Esophagus (tissue), 2 donors: ENCODE data around the gene HDAC3. TPM values are rescaled to one million over a fixed set of nuclear protein-coding genes. Genes with fewer than 3 reads are reported as not detected.

Source experiments
- H3K27ac ChIP-seq, 2 donors: one replicate each; pipeline ENCODE4 v1.5.1; 2013; ENCODE audit warnings: low read depth in 2 of 2, mild to moderate bottlenecking in 2 of 2, inconsistent platforms in 1 of 2, low read length in 1 of 2, moderate library complexity in 1 of 2
- H3K27me3 ChIP-seq, 2 donors: one replicate each; pipeline ENCODE4 v1.6.1; 2013; ENCODE audit warnings: low read length in 2 of 2, control low read depth in 1 of 2, mild to moderate bottlenecking in 1 of 2; ENCODE audit not compliant: insufficient read depth in 2 of 2, control insufficient read depth in 1 of 2
- H3K36me3 ChIP-seq, 2 donors: one replicate each; pipeline ENCODE4 v1.6.1; 2013; ENCODE audit warnings: low read length in 1 of 2; ENCODE audit not compliant: control insufficient read depth in 2 of 2, insufficient read depth in 2 of 2
- H3K4me1 ChIP-seq, 2 donors: one replicate each; pipeline ENCODE4 v1.6.1; 2013; ENCODE audit warnings: low read length in 1 of 2; ENCODE audit not compliant: control insufficient read depth in 2 of 2, insufficient read depth in 2 of 2
- H3K4me3 ChIP-seq, 2 donors: one replicate each; pipeline ENCODE4 v1.5.1; 2013; ENCODE audit warnings: low read length in 2 of 2, mild to moderate bottlenecking in 2 of 2, low read depth in 1 of 2, moderate library complexity in 1 of 2
- H3K9me3 ChIP-seq, 2 donors: one replicate each; pipeline ENCODE4 v1.6.1; 2013; ENCODE audit warnings: mild to moderate bottlenecking in 2 of 2, low read depth in 1 of 2, low read length in 1 of 2, moderate library complexity in 1 of 2; ENCODE audit not compliant: control insufficient read depth in 2 of 2, insufficient read depth in 1 of 2
- WGBS, 2 donors: extraction: QIAGEN DNeasy Blood & Tissue Kit; methylation state at CpG; one replicate each; pipeline ENCODE4 v1.1.7; 2013; 5-methylcytosine and 5-hydroxymethylcytosine counted together
- polyA plus RNA-seq, 2 donors: library from polyadenylated mRNA; stranded (reverse); fragments of 200-250 nt; gene quantifications; one replicate each; pipeline ENCODE4 v1.2.3, GENCODE V29; 2013
- donor health status: healthy with polysubstance abuse.
- donor health status: Bipolar disorder and iron deficiency.

The HDAC3 gene
- polyA plus RNA-seq, 2 donors = 38.9 to 46.3 TPM

- Histone ChIP-seq H3K27ac (no peak overlapping the region), H3K27me3 (no peaks in the 10 kb centered on the region), H3K36me3 (peaks cover 3 to 22% of the 10 kb centered on the region in 2 donors), H3K4me1 (peaks cover 8 to 11% of the 10 kb centered on the region in 2 donors), H3K9me3 (no peaks in the 10 kb centered on the region), H3K4me3 (no peak overlapping the region)
- 93% methylated on average over 17 of the region's 17 CpGs for WGBS, 2 donors
These were observed 12.5 kb upstream of the HDAC3 start for GRCh38 chr5:141649056-141649688.

- Histone ChIP-seq H3K4me1 (peaks cover 8 to 11% of the 10 kb centered on the region in 2 donors), H3K27ac (no peak overlapping the region), H3K27me3 (no peaks in the 10 kb centered on the region), H3K36me3 (peaks cover 3 to 22% of the 10 kb centered on the region in 2 donors), H3K9me3 (no peaks in the 10 kb centered on the region), H3K4me3 (no peak overlapping the region)
- 89 to 94% methylated on average over 3 of the region's 3 CpGs for WGBS, 2 donors
These were observed 11.2 kb upstream of the HDAC3 start for GRCh38 chr5:141647851-141648250.

DNA sequence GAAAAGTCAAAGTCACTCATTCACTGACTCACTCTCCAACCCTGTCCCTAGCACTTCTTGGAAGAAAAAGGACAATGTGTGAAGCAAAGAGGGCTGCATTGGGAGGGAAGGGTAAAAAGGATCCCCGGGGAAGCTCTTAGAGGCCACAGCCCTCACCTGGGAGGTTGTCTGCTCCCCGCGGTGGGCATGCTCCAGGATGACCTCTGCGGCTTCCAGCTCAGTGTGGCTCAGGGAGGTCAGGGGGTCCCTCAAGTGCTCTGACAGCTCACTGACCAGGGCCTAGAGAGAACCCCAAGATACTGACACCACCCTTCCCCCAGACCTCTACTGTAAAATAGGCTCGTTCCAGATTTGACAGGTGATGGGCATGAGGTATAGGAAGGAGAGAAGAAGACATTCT is 10.6 kb upstream of the HDAC3 start:
- Histone ChIP-seq H3K4me1 (peaks cover 8 to 11% of the 10 kb centered on the region in 2 donors), H3K4me3 (no peak overlapping the region), H3K27ac (no peak overlapping the region), H3K36me3 (peaks cover 3 to 22% of the 10 kb centered on the region in 2 donors), H3K27me3 (no peaks in the 10 kb centered on the region), H3K9me3 (no peaks in the 10 kb centered on the region)
- 93 to 96% methylated on average over 5 of the region's 5 CpGs for WGBS, 2 donors

DNA sequence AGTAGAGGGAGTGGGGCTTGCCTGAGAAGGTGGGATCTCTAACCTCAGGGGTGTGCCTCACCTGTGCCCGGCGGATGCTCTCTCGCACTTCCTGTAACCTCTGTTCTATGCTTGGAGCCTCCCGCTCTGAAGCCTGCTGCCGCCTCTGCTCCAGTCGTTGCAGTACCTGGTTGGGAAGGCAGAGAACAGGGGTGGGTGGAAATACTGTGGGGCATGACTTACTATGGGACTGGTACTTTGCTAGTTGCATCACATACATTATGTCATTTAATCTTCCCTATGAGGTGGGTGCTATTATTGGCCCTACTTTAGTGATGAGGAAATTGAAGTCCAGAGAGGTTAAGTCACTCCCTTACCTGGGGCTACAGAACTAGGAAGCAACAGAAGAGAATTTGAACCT is 9.4 kb upstream of the HDAC3 start:
- peaks cover 3 to 9% of the 10 kb centered on the region in 2 donors for H3K4me1 ChIP-seq
- H3K27me3 ChIP-seq = no peaks in the 10 kb centered on the region
- 86 to 92% methylated on average over 6 of the region's 6 CpGs for WGBS, 2 donors
- no peak overlapping the region for H3K4me3 ChIP-seq
- H3K36me3 ChIP-seq = peaks cover 3 to 22% of the 10 kb centered on the region in 2 donors
- no peaks in the 10 kb centered on the region for H3K9me3 ChIP-seq
- H3K27ac ChIP-seq = no peak overlapping the region

- Histone ChIP-seq H3K27ac (no peak overlapping the region), H3K4me1 (peaks cover 0 to 8% of the 10 kb centered on the region in 2 donors), H3K4me3 (no peak overlapping the region), H3K27me3 (no peaks in the 10 kb centered on the region), H3K36me3 (peaks cover 0 to 15% of the 10 kb centered on the region in 2 donors), H3K9me3 (no peaks in the 10 kb centered on the region)
- 85 to 91% methylated on average over 2 of the region's 2 CpGs for whole genome bisulfite sequencing, 2 donors
These were observed 5.1 kb upstream of the HDAC3 start for GRCh38 chr5:141641634-141642267.

- no peaks in the 10 kb centered on the region for H3K27me3 ChIP-seq
- peaks cover 0 to 11% of the 10 kb centered on the region in 2 donors for H3K36me3 ChIP-seq
- no peaks in the 10 kb centered on the region for H3K9me3 ChIP-seq
- WGBS, 2 donors = 91 to 94% methylated on average over 9 of the region's 9 CpGs
- no peak overlapping the region for H3K4me3 ChIP-seq
- H3K4me1 ChIP-seq = peaks cover 2 to 8% of the 10 kb centered on the region in 2 donors
- no peak overlapping the region for H3K27ac ChIP-seq
These were observed 4.0 kb upstream of the HDAC3 start for GRCh38 chr5:141640698-141641097.

DNA sequence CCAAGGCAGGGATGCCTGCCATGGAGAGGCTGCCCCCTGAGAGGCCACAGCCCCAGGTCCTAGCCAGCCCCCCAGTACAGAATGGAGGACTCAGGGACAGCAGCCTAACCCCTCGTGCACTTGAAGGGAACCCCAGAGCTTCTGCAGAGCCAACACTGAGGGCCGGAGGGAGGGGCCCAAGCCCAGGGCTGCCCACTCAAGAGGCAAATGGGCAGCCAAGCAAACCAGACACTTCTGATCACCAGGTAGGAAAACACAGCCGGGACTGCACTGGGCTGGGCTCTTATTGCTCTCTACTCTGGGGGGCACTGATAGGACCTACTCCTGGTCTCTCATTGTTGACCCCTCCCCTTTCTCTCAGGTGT is 3.4 kb upstream of the HDAC3 start:
- peaks cover 0 to 9% of the 10 kb centered on the region in 2 donors for H3K36me3 ChIP-seq
- no peaks in the 10 kb centered on the region for H3K9me3 ChIP-seq
- H3K27me3 ChIP-seq = no peaks in the 10 kb centered on the region
- no peak overlapping the region for H3K27ac ChIP-seq
- peaks cover 2 to 10% of the 10 kb centered on the region in 2 donors for H3K4me1 ChIP-seq
- 86 to 93% methylated on average over 3 of the region's 3 CpGs for WGBS, 2 donors
- no peak overlapping the region for H3K4me3 ChIP-seq

GRCh38 chr5:141639357-141640050 is 2.9 kb upstream of the HDAC3 start:
- Histone ChIP-seq H3K36me3 (peaks cover 0 to 8% of the 10 kb centered on the region in 2 donors), H3K27ac (no peak overlapping the region), H3K9me3 (no peaks in the 10 kb centered on the region), H3K4me1 (peaks cover 4 to 13% of the 10 kb centered on the region in 2 donors), H3K27me3 (no peaks in the 10 kb centered on the region), H3K4me3 (no peak overlapping the region)
- 92 to 93% methylated on average over 12 of the region's 12 CpGs for WGBS, 2 donors

GRCh38 chr5:141638771-141639170 is 2.1 kb upstream of the HDAC3 start:
- H3K4me3 ChIP-seq = no peak overlapping the region
- no peak overlapping the region for H3K27ac ChIP-seq
- 83 to 91% methylated on average over 2 of the region's 2 CpGs for WGBS, 2 donors
- H3K4me1 ChIP-seq = peaks cover 4 to 13% of the 10 kb centered on the region in 2 donors
- no peaks in the 10 kb centered on the region for H3K27me3 ChIP-seq
- peaks cover 0 to 4% of the 10 kb centered on the region in 2 donors for H3K36me3 ChIP-seq
- no peaks in the 10 kb centered on the region for H3K9me3 ChIP-seq
